Endodermal cell (in vitro differentiated cells): ENCODE results near the gene CCDC14. TPM values are rescaled to one million over a fixed set of nuclear protein-coding genes. Genes with fewer than 3 reads are reported as not detected.

Experiments used
- DNase-seq: peaks from one replicate; pipeline ENCODE4 v3.0.0-alpha.2; 2017
- H3K27ac ChIP-seq: 2 replicates; pipeline ENCODE4 v1.5.1; 2013; ENCODE audit warnings: mild to moderate bottlenecking, low read depth, low read length, moderate library complexity
- H3K27me3 ChIP-seq: 2 replicates; pipeline ENCODE4 v1.6.1; 2013; ENCODE audit warnings: mild to moderate bottlenecking, low read length, moderate library complexity; ENCODE audit not compliant: insufficient read depth, control insufficient read depth, poor library complexity, severe bottlenecking
- H3K36me3 ChIP-seq: 2 replicates; pipeline ENCODE4 v1.7.0; 2013; ENCODE audit warnings: mild to moderate bottlenecking, low read length, moderate library complexity; ENCODE audit not compliant: control insufficient read depth, insufficient read depth
- H3K4me1 ChIP-seq: one replicate; pipeline ENCODE4 v1.7.0; 2013; ENCODE audit warnings: low read length; ENCODE audit not compliant: control insufficient read depth, insufficient read depth
- H3K4me3 ChIP-seq: 2 replicates; pipeline ENCODE4 v1.5.1; 2013; ENCODE audit warnings: mild to moderate bottlenecking, low read length, moderate library complexity
- H3K9ac ChIP-seq: 2 replicates; pipeline ENCODE4 v1.6.1; 2013; ENCODE audit warnings: mild to moderate bottlenecking, low read length, moderate library complexity; ENCODE audit not compliant: poor library complexity, severe bottlenecking; ENCODE audit errors: extremely low read depth
- H3K9me3 ChIP-seq: 2 replicates; pipeline ENCODE4 v1.6.1; 2013; ENCODE audit warnings: mild to moderate bottlenecking, low read length, moderate library complexity; ENCODE audit not compliant: control insufficient read depth
- H3K27ac Mint-ChIP-seq: 2 replicates; pipeline ENCODE4 v1.8.0; 2020; ENCODE audit warnings: mixed read lengths
- H3K27me3 Mint-ChIP-seq: 2 replicates; pipeline ENCODE4 v1.8.0; 2021; ENCODE audit warnings: mild to moderate bottlenecking, mixed read lengths; ENCODE audit not compliant: insufficient read depth
- H3K36me3 Mint-ChIP-seq: 2 replicates; pipeline ENCODE4 v1.8.0; 2020; ENCODE audit warnings: low read depth, mixed read lengths
- H3K4me1 Mint-ChIP-seq: 2 replicates; pipeline ENCODE4 v1.8.0; 2020; ENCODE audit warnings: mixed read lengths
- H3K4me3 Mint-ChIP-seq: 2 replicates; pipeline ENCODE4 v1.8.0; 2020; ENCODE audit warnings: mild to moderate bottlenecking, moderate library complexity, mixed read lengths
- H3K9me3 Mint-ChIP-seq: 2 replicates; pipeline ENCODE4 v1.8.0; 2020; ENCODE audit warnings: mild to moderate bottlenecking, mixed read lengths
- CTCF ChIP-seq: fragments of 200-600 bp; sonication (generic); conservative IDR thresholded peaks from 2 replicates; pipeline ENCODE4 v1.5.0; 2021; ENCODE audit warnings: antibody characterized with exemption, mild to moderate bottlenecking
- WGBS, 2 experiments: methylation state at CpG; one replicate each; pipeline versions ENCODE4 v1.1.5 to v1.1.7; 2013; ENCODE audit warnings: missing lambda C conversion rate in 2 of 2, mixed read lengths in 1 of 2; ENCODE audit not compliant: insufficient coverage in 1 of 2, insufficient read length in 1 of 2; 5-methylcytosine and 5-hydroxymethylcytosine counted together
- total RNA-seq, 2 donors: library from RNA; stranded (reverse); fragmentation: NEBNext Ultra II Directional in 1 of 2; extraction: Animal tissue kit (Norgen Biotek cat#: 25700) in 1 of 2; gene quantifications; 2 replicates in 1 of 2; 3 replicates in 1 of 2; pipeline ENCODE4 v1.2.1, GENCODE V29; 2021

Gene CCDC14
- total RNA-seq, 2 donors from 2014 or later, result 88.3 to 99.4 TPM

- H3K4me3 Mint-ChIP-seq, result no peak overlapping the region
- DNase-seq, result no peak
- no peaks in the 10 kb centered on the region for H3K27me3 Mint-ChIP-seq
- no peak for TF ChIP-seq CTCF
- Histone ChIP-seq H3K9me3 (no peaks in the 10 kb centered on the region), H3K27me3 (no peaks in the 10 kb centered on the region), H3K9ac (no peak overlapping the region), H3K27ac (no peak overlapping the region), H3K4me3 (no peak overlapping the region), H3K4me1 (no peaks in the 10 kb centered on the region), H3K36me3 (no peaks in the 10 kb centered on the region)
- WGBS, 2 experiments, result 88 to 100% methylated on average over 1 of the region's 1 CpG
- peaks cover 3% of the 10 kb centered on the region for H3K9me3 Mint-ChIP-seq
- no peak overlapping the region for H3K27ac Mint-ChIP-seq
- H3K36me3 Mint-ChIP-seq, result no peaks in the 10 kb centered on the region
- H3K4me1 Mint-ChIP-seq, result peaks cover 18% of the 10 kb centered on the region
Measured at GRCh38 chr3:123872621-123873020, 88.4 kb downstream of the CCDC14 start.

- no peaks in the 10 kb centered on the region for H3K9me3 ChIP-seq
- H3K27me3 Mint-ChIP-seq, result no peaks in the 10 kb centered on the region
- no peak for TF ChIP-seq CTCF
Measured at GRCh38 chr3:123871946-123872345, 89.1 kb downstream of the CCDC14 start.

DNA sequence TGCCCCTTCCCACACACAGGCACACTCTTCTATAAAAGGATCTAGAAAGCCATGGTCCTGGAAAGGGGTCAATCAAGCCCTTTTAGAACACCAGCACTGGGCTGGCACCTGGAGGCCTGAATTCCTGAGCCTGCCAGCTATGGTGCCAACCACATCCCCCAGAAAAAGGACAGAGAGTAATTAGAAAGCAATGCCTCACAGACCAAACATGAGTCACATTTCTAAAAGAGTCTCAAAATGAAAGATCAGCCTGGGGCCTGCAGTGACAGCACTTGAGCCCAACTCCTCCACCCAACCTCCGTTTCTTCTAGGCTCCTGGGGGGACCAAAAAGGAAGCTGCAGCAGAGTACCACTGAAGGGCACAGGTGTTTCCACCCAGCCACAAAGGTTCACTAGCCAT lies 91.0 kb downstream of the CCDC14 start:
- H3K36me3 Mint-ChIP-seq, result no peaks in the 10 kb centered on the region
- H3K27ac Mint-ChIP-seq, result no peak overlapping the region
- Histone ChIP-seq H3K27me3 (no peaks in the 10 kb centered on the region), H3K36me3 (no peaks in the 10 kb centered on the region), H3K9me3 (no peaks in the 10 kb centered on the region), H3K4me3 (no peak overlapping the region), H3K4me1 (no peaks in the 10 kb centered on the region), H3K9ac (no peak overlapping the region), H3K27ac (no peak overlapping the region)
- WGBS, 2 experiments, result 97 to 100% methylated on average over 1 of the region's 1 CpG
- H3K9me3 Mint-ChIP-seq, result peaks cover 3% of the 10 kb centered on the region
- no peak for DNase-seq
- no peaks in the 10 kb centered on the region for H3K27me3 Mint-ChIP-seq
- peaks cover 13% of the 10 kb centered on the region for H3K4me1 Mint-ChIP-seq
- H3K4me3 Mint-ChIP-seq, result no peak overlapping the region
- TF ChIP-seq CTCF, result no peak

More at GRCh38 chr3:123871946-123872345, 89.1 kb downstream of the CCDC14 start:
- Histone ChIP-seq H3K36me3 (no peaks in the 10 kb centered on the region), H3K27ac (no peak overlapping the region), H3K4me3 (no peak overlapping the region), H3K4me1 (no peaks in the 10 kb centered on the region), H3K27me3 (no peaks in the 10 kb centered on the region), H3K9ac (no peak overlapping the region)
- no peak for DNase-seq
- peaks cover 3% of the 10 kb centered on the region for H3K9me3 Mint-ChIP-seq
- H3K36me3 Mint-ChIP-seq, result no peaks in the 10 kb centered on the region
- WGBS, 2 experiments, result no CpG with 5 or more reads among the region's 1 CpG
- H3K4me3 Mint-ChIP-seq, result no peak overlapping the region
- H3K27ac Mint-ChIP-seq, result no peak overlapping the region
- peaks cover 14% of the 10 kb centered on the region for H3K4me1 Mint-ChIP-seq
